Vagina (tissue), 2 donors: Measurements from ENCODE around the gene SENP6. TPM values are rescaled to one million over a fixed set of nuclear protein-coding genes. Genes with fewer than 3 reads are reported as not detected.

ENCODE experiments used
- DNase-seq, 2 donors: peaks; one replicate each; pipeline ENCODE4 v3.0.0-alpha.2; 2017; ENCODE audit errors: extremely low spot score in 2 of 2
- H3K27ac ChIP-seq: fragments of 200-600 bp; sonication (generic); one replicate; pipeline ENCODE4 v1.5.1; 2019
- H3K27me3 ChIP-seq: fragments of 200-600 bp; sonication (generic); one replicate; pipeline ENCODE4 v1.5.1; 2019
- H3K36me3 ChIP-seq, 2 donors: fragments of 200-600 bp; sonication (generic); one replicate each; pipeline ENCODE4 v1.5.1; 2017 to 2019
- H3K4me1 ChIP-seq: fragments of 200-600 bp; sonication (generic); one replicate; pipeline ENCODE4 v1.5.1; 2019
- H3K4me3 ChIP-seq, 2 donors: fragments of 200-600 bp; sonication (generic); 1 replicate in 1 of 2; 2 replicates in 1 of 2; pipeline ENCODE4 v1.5.1; 2016 to 2019
- H3K9me3 ChIP-seq: fragments of 200-600 bp; sonication (generic); one replicate; pipeline ENCODE4 v1.5.1; 2019
- CTCF ChIP-seq, 3 experiments: fragments of 450-650 bp in 2 of 3; fragments of 200-600 bp in 1 of 3; sonication (generic) in 1 of 3; IDR thresholded peaks; one replicate each; pipeline ENCODE4 v1.5.1; 2017 to 2019; ENCODE audit warnings: antibody characterized with exemption in 3 of 3, mild to moderate bottlenecking in 2 of 3, moderate library complexity in 2 of 3
- POLR2A ChIP-seq, 2 donors: fragments of 450-650 bp; IDR thresholded peaks; one replicate each; pipeline ENCODE4 v1.6.1; 2017; ENCODE audit warnings: antibody characterized with exemption in 2 of 2, mild to moderate bottlenecking in 2 of 2, moderate library complexity in 2 of 2
- POLR2AphosphoS5 ChIP-seq, 2 donors: sonication (generic); formaldehyde crosslinking; IDR thresholded peaks; one replicate each; pipeline ENCODE4 v1.9.0; 2017; ENCODE audit warnings: antibody characterized with exemption in 2 of 2, mild to moderate bottlenecking in 2 of 2, low read depth in 1 of 2; ENCODE audit not compliant: insufficient read depth in 1 of 2
- intact Hi-C: fragments of 100-400 bp; cut with DNase I; formaldehyde crosslinking; loops from one replicate; pipeline ENCODE4 v1.15.1; 2023
- total RNA-seq: library from RNA; depleted of rRNA; stranded (reverse); fragments of >200 nt; gene quantifications from one replicate; pipeline ENCODE4 v1.2.3, GENCODE V29; 2016

SENP6 gene
- total RNA-seq, 1 donor from 2014 or later = 78.8 TPM

DNA sequence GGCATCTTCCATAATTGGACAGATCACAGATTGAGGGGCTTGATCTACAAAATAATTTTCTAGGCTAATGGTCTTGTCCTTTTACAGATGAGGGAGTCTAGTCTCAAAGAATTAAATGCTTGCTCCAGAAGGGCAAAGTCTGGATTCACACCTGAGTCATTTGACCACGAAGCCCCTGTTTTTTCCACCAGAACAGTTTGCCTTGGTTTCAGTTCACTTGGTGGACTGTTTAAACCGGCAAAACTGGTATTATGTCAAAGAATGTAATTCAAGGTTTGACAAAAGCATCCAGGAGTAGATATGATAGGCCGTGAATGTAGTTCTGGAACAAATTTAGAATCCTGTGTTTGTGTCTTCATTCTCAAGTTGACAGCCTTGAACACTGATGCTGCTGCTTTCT is 150.7 kb downstream of the SENP6 start:
- Histone ChIP-seq H3K27ac (no peak overlapping the region), H3K27me3 (no peaks in the 10 kb centered on the region), H3K4me1 (peaks cover 42% of the 10 kb centered on the region), H3K4me3 (no peak overlapping the region), H3K9me3 (no peaks in the 10 kb centered on the region), H3K36me3 (no peaks in the 10 kb centered on the region)
- intact Hi-C loops = no loop called here
- DNase-seq = no peak
- no peak for TF ChIP-seq POLR2A (IDR thresholded peaks at IDR 0.05)
- no peak for TF ChIP-seq POLR2AphosphoS5 (IDR thresholded peaks at IDR 0.05; ENCODE audit: insufficient read depth in 1 of 2, low read depth in 1 of 2)
- no peak for TF ChIP-seq CTCF (IDR thresholded peaks at IDR 0.05)

DNA sequence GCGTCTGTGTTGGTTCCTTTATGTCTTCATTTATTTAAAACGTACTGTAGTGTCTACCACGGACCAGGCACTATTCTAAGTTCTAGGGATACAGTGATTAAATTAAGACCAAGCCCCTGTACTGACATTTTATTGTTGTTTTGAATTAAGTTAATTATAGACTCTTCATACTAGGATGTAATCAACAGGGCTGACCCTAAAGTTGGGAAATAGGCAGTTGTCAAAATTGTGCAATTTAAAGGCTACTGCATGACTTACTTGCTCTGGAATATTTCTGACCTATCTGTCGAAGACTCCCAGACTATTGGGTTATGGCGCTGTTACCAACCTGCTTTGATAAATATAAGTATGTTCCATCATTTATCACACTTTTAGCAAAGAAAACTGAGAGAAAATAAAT is 154.0 kb downstream of the SENP6 start:
- Histone ChIP-seq H3K9me3 (no peaks in the 10 kb centered on the region), H3K27ac (no peak overlapping the region), H3K27me3 (no peaks in the 10 kb centered on the region), H3K36me3 (no peaks in the 10 kb centered on the region), H3K4me3 (no peak overlapping the region), H3K4me1 (peaks cover 29% of the 10 kb centered on the region)
- TF ChIP-seq CTCF (IDR thresholded peaks at IDR 0.05) (no peak), POLR2A (IDR thresholded peaks at IDR 0.05) (no peak), POLR2AphosphoS5 (IDR thresholded peaks at IDR 0.05; ENCODE audit: insufficient read depth in 1 of 2, low read depth in 1 of 2) (no peak)
- intact Hi-C loops = no loop called here
- no peak for DNase-seq

DNA sequence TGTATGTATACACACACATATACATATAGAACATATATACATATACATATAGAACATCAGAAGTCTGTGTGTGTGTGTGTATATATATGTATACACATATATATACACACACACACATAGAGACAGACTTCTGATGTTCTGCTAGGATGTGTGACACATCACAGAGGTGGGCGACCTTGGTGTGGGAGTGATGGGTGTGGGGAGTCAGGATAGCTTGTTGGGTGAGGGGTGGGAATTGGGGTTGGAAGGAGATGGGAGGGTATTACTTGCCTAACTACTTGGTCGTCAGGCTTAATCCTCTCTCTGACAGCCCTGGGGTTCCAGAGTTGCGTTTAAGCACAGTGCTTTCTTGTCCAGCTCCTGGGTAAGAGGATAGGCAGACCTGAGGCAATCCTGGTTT is 155.6 kb downstream of the SENP6 start:
- Histone ChIP-seq H3K4me1 (peaks cover 14% of the 10 kb centered on the region), H3K4me3 (no peak overlapping the region), H3K27ac (no peak overlapping the region), H3K27me3 (no peaks in the 10 kb centered on the region), H3K36me3 (no peaks in the 10 kb centered on the region), H3K9me3 (no peaks in the 10 kb centered on the region)
- no peak for DNase-seq
- intact Hi-C loops = no loop called here
- TF ChIP-seq CTCF (IDR thresholded peaks at IDR 0.05) (no peak), POLR2A (IDR thresholded peaks at IDR 0.05) (no peak), POLR2AphosphoS5 (IDR thresholded peaks at IDR 0.05; ENCODE audit: insufficient read depth in 1 of 2, low read depth in 1 of 2) (no peak)

DNA sequence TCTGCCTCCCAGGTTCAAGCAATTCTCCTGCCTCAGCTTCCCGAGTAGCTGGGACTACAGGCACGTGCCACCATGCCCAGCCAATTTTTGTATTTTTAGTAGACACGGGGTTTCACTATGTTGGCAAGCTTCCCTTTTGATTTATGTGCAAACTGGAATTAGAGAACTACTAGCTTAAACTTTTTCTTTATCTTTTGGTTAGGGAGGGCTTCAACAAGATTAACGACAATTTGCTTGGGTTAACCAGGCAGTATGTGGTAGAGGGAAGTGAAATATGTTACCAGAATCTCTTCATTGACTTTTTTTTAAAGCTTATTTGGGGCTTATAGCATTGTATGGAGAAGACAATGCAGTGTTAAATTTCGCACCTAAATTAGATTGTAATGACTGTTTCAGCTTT is 156.4 kb downstream of the SENP6 start:
- no peaks in the 10 kb centered on the region for H3K9me3 ChIP-seq
- intact Hi-C loops = no loop called here

GRCh38 chr6:75759207-75759606 is 157.5 kb downstream of the SENP6 start:
- no peak for DNase-seq
- no peak overlapping the region for H3K27ac ChIP-seq
- peaks cover 3% of the 10 kb centered on the region for H3K4me1 ChIP-seq
- TF ChIP-seq CTCF (IDR thresholded peaks at IDR 0.05) = no peak
- TF ChIP-seq POLR2AphosphoS5 (IDR thresholded peaks at IDR 0.05; ENCODE audit: insufficient read depth in 1 of 2, low read depth in 1 of 2) = no peak
- TF ChIP-seq POLR2A (IDR thresholded peaks at IDR 0.05) = no peak
- H3K27me3 ChIP-seq = no peaks in the 10 kb centered on the region
- intact Hi-C loops = no loop called here
- no peaks in the 10 kb centered on the region for H3K36me3 ChIP-seq
- no peaks in the 10 kb centered on the region for H3K9me3 ChIP-seq
- H3K4me3 ChIP-seq = no peak overlapping the region

More for the DNA sequence above, 156.4 kb downstream of the SENP6 start:
- TF ChIP-seq POLR2AphosphoS5 (IDR thresholded peaks at IDR 0.05; ENCODE audit: insufficient read depth in 1 of 2, low read depth in 1 of 2) (no peak), CTCF (IDR thresholded peaks at IDR 0.05) (no peak), POLR2A (IDR thresholded peaks at IDR 0.05) (no peak)
- peaks cover 11% of the 10 kb centered on the region for H3K4me1 ChIP-seq
- H3K4me3 ChIP-seq = no peak overlapping the region
- no peaks in the 10 kb centered on the region for H3K27me3 ChIP-seq
- H3K36me3 ChIP-seq = no peaks in the 10 kb centered on the region
- H3K27ac ChIP-seq = no peak overlapping the region
- DNase-seq = no peak
